Calu3 (cell line): ENCODE data around the gene ADAMTS18. TPM values are rescaled to one million over a fixed set of nuclear protein-coding genes. Genes with fewer than 3 reads are reported as not detected.

ENCODE experiments used
- BruUV-seq: library from RNA; stranded (reverse); fragments of 400-500 nt; replicated peaks from 2 replicates; lab custom pipeline; 2021; lab: Mats Ljungman, UMichigan
- CTCF ChIA-PET: fragments of 300-600 bp; sonication (Branson Sonifier 250); formaldehyde crosslinking; loops from one replicate; lab custom pipeline; 2022; ENCODE audit warnings: antibody characterized with exemption; lab: Charles Lee
- DNase-seq: peaks from one replicate; pipeline ENCODE4 v3.0.0; 2022
- H3K27ac Mint-ChIP-seq: one replicate; pipeline ENCODE4 v1.8.0; 2022; ENCODE audit warnings: mixed read lengths; ENCODE audit not compliant: unreplicated experiment
- H3K27me3 Mint-ChIP-seq: one replicate; pipeline ENCODE4 v1.8.0; 2022; ENCODE audit warnings: mixed read lengths; ENCODE audit not compliant: unreplicated experiment
- H3K36me3 Mint-ChIP-seq: one replicate; pipeline ENCODE4 v1.8.0; 2022; ENCODE audit warnings: mild to moderate bottlenecking, moderate library complexity, mixed read lengths; ENCODE audit not compliant: insufficient read depth, unreplicated experiment
- H3K4me1 Mint-ChIP-seq: one replicate; pipeline ENCODE4 v1.8.0; 2022; ENCODE audit warnings: mild to moderate bottlenecking, low read depth, mixed read lengths; ENCODE audit not compliant: unreplicated experiment
- H3K4me3 Mint-ChIP-seq: one replicate; pipeline ENCODE4 v1.8.0; 2022; ENCODE audit warnings: mild to moderate bottlenecking, low read depth, moderate library complexity, mixed read lengths; ENCODE audit not compliant: unreplicated experiment
- H3K9me3 Mint-ChIP-seq: one replicate; pipeline ENCODE4 v1.8.0; 2022; ENCODE audit warnings: low read depth, mixed read lengths; ENCODE audit not compliant: unreplicated experiment
- intact Hi-C: fragments of 100-400 bp; cut with micrococcal nuclease; formaldehyde crosslinking; loops from one replicate; pipeline ENCODE4 v1.10.0; 2022; ENCODE audit not compliant: unreplicated experiment
- total RNA-seq: library from RNA; stranded (reverse); gene quantifications from 2 replicates; pipeline ENCODE4 v1.2.3, GENCODE V29; 2022
- TF ChIP-seq, protein P1 (sequence below): fragments of 200-600 bp; IDR thresholded peaks from one replicate; pipeline ENCODE4 v1.8.0; 2022; ENCODE audit warnings: antibody characterized with exemption; ENCODE audit not compliant: unreplicated experiment

Gene ADAMTS18
- total RNA-seq, 1 experiment from 2014 or later, result not detected

DNA sequence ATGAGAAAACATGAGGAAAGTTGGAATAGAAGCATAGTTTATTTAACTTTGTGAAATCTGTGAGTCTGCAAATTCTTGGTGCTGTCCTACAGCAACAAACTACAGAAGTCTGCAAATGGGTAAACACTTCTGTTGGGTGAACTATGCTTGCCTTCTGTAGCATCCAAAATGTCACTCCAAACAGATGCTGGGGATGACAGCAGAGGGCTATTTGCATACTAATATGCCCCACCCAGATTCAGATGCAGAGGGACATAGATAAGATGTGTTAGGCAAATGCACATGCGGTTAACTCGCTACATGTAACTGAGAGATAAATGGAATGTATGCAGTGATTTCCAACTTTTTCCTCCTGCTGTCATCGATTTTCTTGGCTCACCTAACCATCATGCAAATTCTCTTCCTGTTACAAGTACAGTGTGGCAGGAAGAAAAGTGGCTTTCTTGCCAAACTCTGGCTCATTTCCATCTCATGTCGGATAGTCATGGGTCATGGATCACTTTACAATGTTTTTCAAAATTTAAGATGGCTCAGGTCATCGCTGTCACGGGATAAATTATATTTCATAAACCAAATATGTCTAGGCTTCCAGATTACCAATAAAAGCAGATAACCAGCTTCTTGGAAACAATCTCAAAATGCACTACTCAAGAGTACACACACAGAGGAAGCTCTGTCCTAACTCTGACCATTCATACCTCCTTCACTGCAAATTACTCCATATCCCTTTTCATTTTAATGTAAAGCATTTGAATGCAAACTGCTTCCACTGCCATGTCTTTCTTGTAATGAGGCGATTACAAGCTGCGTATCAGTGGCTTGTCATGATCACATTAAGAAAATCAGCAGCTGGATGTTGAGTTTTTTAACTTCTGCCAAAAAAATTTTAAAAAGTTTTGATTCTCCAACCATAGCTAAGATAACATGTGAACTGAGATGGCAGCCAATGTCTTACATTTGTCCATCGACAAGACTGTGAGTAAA lies 47.7 kb downstream of the ADAMTS18 start:
- H3K27me3 Mint-ChIP-seq, result peaks cover 4% of the 10 kb centered on the region
- H3K27ac Mint-ChIP-seq, result peak overlapping the region; percentile 75
- TF ChIP-seq, protein P1, sequence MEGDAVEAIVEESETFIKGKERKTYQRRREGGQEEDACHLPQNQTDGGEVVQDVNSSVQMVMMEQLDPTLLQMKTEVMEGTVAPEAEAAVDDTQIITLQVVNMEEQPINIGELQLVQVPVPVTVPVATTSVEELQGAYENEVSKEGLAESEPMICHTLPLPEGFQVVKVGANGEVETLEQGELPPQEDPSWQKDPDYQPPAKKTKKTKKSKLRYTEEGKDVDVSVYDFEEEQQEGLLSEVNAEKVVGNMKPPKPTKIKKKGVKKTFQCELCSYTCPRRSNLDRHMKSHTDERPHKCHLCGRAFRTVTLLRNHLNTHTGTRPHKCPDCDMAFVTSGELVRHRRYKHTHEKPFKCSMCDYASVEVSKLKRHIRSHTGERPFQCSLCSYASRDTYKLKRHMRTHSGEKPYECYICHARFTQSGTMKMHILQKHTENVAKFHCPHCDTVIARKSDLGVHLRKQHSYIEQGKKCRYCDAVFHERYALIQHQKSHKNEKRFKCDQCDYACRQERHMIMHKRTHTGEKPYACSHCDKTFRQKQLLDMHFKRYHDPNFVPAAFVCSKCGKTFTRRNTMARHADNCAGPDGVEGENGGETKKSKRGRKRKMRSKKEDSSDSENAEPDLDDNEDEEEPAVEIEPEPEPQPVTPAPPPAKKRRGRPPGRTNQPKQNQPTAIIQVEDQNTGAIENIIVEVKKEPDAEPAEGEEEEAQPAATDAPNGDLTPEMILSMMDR, result no peak
- BruUV-seq, result no TSS peak
- H3K4me3 Mint-ChIP-seq, result no peak overlapping the region
- DNase-seq, result peak; percentile 31
- H3K4me1 Mint-ChIP-seq, result peaks cover 31% of the 10 kb centered on the region
- intact Hi-C loops, result loop anchor here (2.0 kb wide), 1 partner anchor 88 kb away; no protein-coding TSS in a partner anchor
- CTCF ChIA-PET, result interaction anchor here (0.6 kb wide), 1 partner anchor 400 kb away, joined by 4 read pairs; no protein-coding TSS in a partner anchor
- H3K36me3 Mint-ChIP-seq, result peaks cover 6% of the 10 kb centered on the region
- no peaks in the 10 kb centered on the region for H3K9me3 Mint-ChIP-seq

DNA sequence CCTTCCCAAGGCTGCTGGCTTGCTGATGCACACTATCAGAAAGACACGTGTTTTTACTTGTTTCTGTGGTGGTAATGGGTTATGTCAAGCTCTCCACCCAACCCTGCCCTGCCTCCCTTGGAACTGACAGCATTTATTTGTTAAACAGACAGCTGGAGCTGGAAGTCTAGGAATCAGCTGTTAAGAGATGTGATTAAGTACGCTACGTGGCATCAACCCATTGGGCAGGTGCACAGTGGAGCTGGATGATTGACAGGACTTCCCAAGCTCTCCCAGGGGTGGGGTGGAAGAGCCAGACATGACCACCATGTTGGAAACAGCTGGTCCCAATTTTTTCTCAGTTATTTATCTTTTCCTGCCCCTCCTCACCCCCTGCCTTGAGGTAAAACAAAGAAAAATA lies 49.4 kb downstream of the ADAMTS18 start:
- no peaks in the 10 kb centered on the region for H3K9me3 Mint-ChIP-seq
- no peaks in the 10 kb centered on the region for H3K27me3 Mint-ChIP-seq
- no peak overlapping the region for H3K4me3 Mint-ChIP-seq
- TF ChIP-seq, protein P1, result no peak
- peaks cover 31% of the 10 kb centered on the region for H3K4me1 Mint-ChIP-seq
- no peak overlapping the region for H3K27ac Mint-ChIP-seq
- intact Hi-C loops, result no loop called here
- DNase-seq, result no peak
- CTCF ChIA-PET, result no interaction called here
- peaks cover 6% of the 10 kb centered on the region for H3K36me3 Mint-ChIP-seq
- no TSS peak for BruUV-seq

DNA sequence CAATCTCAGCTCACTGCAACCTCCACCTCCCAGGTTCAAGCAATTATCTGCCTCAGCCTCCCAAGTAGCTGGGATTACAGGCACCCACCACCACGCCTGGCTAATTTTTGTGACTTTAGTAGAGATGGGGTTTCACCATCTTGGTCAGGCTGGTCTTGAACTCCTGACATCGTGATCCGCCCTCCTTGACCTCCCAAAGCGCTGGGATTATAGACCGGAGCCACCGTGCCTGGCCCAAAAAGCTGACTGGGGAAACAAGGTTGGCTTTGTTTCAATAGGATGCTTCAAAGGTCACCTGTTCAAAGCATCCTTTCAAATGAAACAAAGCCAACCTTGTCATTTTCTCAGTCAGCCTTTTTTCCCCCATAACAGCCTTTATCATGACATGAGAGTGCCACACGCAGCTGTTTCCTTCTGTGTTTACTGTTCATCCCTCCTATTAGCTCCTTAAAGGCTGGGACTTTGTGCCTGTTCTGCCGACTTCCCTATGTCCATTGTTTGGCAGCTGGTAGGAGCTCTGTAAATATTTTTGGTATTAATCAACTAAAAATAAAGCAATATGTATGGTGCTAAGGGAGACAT lies 51.1 kb downstream of the ADAMTS18 start:
- CTCF ChIA-PET, result interaction anchor here (0.7 kb wide), 1 partner anchor 79 kb away, joined by 3 read pairs; no protein-coding TSS in a partner anchor
- peaks cover 6% of the 10 kb centered on the region for H3K36me3 Mint-ChIP-seq
- no peak for DNase-seq
- intact Hi-C loops, result no loop called here
- BruUV-seq, result no TSS peak
- H3K4me3 Mint-ChIP-seq, result no peak overlapping the region
- no peaks in the 10 kb centered on the region for H3K9me3 Mint-ChIP-seq
- H3K4me1 Mint-ChIP-seq, result peaks cover 41% of the 10 kb centered on the region
- TF ChIP-seq, protein P1, result no peak
- H3K27ac Mint-ChIP-seq, result no peak overlapping the region
- no peaks in the 10 kb centered on the region for H3K27me3 Mint-ChIP-seq

DNA sequence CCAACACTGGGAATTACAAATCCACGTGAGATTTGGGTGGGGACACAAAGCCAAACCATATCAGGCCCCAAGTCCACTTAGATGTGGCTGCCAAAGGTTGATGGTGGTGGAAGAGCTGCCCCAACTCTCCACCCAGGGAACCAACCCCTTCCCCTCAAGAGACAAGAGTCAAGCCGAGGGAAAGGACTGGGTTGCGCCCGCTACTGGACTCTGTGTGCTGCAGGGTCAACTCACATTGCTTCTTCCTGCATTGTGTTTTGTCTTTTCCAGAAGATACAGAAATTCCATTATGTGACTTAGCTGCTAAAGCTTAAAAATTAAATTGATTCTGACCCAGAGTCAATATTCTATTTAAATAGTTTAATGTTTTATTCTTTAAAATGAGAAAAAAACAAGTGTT lies 58.5 kb downstream of the ADAMTS18 start:
- Mint-ChIP-seq H3K4me3 (no peak overlapping the region), H3K27me3 (no peaks in the 10 kb centered on the region), H3K4me1 (peaks cover 30% of the 10 kb centered on the region), H3K36me3 (no peaks in the 10 kb centered on the region), H3K27ac (no peak overlapping the region), H3K9me3 (no peaks in the 10 kb centered on the region)
- intact Hi-C loops, result no loop called here
- DNase-seq, result no peak
- TF ChIP-seq, protein P1, result no peak
- CTCF ChIA-PET, result interaction anchor here (0.6 to 0.9 kb wide), 3 partner anchors 17 to 1469 kb away, joined by 3 to 8 read pairs (median 7); no protein-coding TSS in a partner anchor
- no TSS peak for BruUV-seq
